Measurements from ENCODE around the gene ZC3H8. TPM values are rescaled to one million over a fixed set of nuclear protein-coding genes. Genes with fewer than 3 reads are reported as not detected.

Gene ZC3H8
- total RNA-seq, 4 donors from 2014 or later, result 5.7 to 13.6 (median 8.0) TPM

GRCh38 chr2:112251271-112251670 lies 3.6 kb downstream of the ZC3H8 start:
- H3K27me3 ChIP-seq, result no peaks in the 10 kb centered on the region

GRCh38 chr2:112244854-112245253 lies 10.0 kb downstream of the ZC3H8 start:
- H3K9me3 ChIP-seq, result no peaks in the 10 kb centered on the region
- H3K4me1 ChIP-seq, result no peaks in the 10 kb centered on the region
- ATAC-seq (no peak), DNase-seq (no peak)
- peaks cover 0 to 41% of the 10 kb centered on the region in 2 donors for H3K36me3 ChIP-seq
- no peak for TF ChIP-seq CTCF (IDR thresholded peaks at IDR 0.05 in 4 of 5, conservative IDR thresholded peaks at IDR 0.05 in 1 of 5)
- no peak for TF ChIP-seq POLR2A (IDR thresholded peaks at IDR 0.05)
- in situ Hi-C loops (cut with MboI; ENCODE audit: low sequenced_read_pairs in 4 of 4) (no loop called here), intact Hi-C loops (cut with DNase I; ENCODE audit: low total_unique reads) (no loop called here)
- H3K27ac ChIP-seq, result no peak overlapping the region
- no peaks in the 10 kb centered on the region for H3K27me3 ChIP-seq
- no peak overlapping the region for H3K4me3 ChIP-seq

More at GRCh38 chr2:112251271-112251670, 3.6 kb downstream of the ZC3H8 start:
- Histone ChIP-seq H3K4me1 (peaks cover 9 to 15% of the 10 kb centered on the region in 2 donors), H3K9me3 (no peaks in the 10 kb centered on the region), H3K36me3 (peaks cover 0 to 28% of the 10 kb centered on the region in 2 donors), H3K4me3 (no peak overlapping the region), H3K27ac (no peak overlapping the region)
- in situ Hi-C loops (cut with MboI; ENCODE audit: low sequenced_read_pairs in 4 of 4) (loop anchor here (10.0 to 25.0 kb wide), 6 partner anchors 186 to 1114 kb away; partner anchors contain the start of genes RGPD8 (in 2 of the 4), ANAPC1 (in 1 of the 4), CHCHD5 (in 1 of the 4) and MERTK (in 1 of the 4)), intact Hi-C loops (cut with DNase I; ENCODE audit: low total_unique reads) (no loop called here)
- DNase-seq (no peak), ATAC-seq (no peak)
- TF ChIP-seq CTCF (IDR thresholded peaks at IDR 0.05 in 4 of 5, conservative IDR thresholded peaks at IDR 0.05 in 1 of 5), result no peak
- TF ChIP-seq POLR2A (IDR thresholded peaks at IDR 0.05), result no peak

GRCh38 chr2:112243233-112243632 lies 11.6 kb downstream of the ZC3H8 start:
- peaks cover 0 to 31% of the 10 kb centered on the region in 2 donors for H3K36me3 ChIP-seq
- ATAC-seq, result no peak

GRCh38 chr2:112242384-112242783 lies 12.5 kb downstream of the ZC3H8 start:
- ATAC-seq, result no peak
- in situ Hi-C loops (cut with MboI; ENCODE audit: low sequenced_read_pairs in 4 of 4), result no loop called here
- intact Hi-C loops (cut with DNase I; ENCODE audit: low total_unique reads), result no loop called here
- Histone ChIP-seq H3K36me3 (peaks cover 0 to 22% of the 10 kb centered on the region in 2 donors), H3K4me1 (no peaks in the 10 kb centered on the region), H3K4me3 (no peak overlapping the region), H3K27me3 (no peaks in the 10 kb centered on the region), H3K9me3 (no peaks in the 10 kb centered on the region), H3K27ac (no peak overlapping the region)
- TF ChIP-seq POLR2A (IDR thresholded peaks at IDR 0.05), result no peak
- no peak for TF ChIP-seq CTCF (IDR thresholded peaks at IDR 0.05 in 4 of 5, conservative IDR thresholded peaks at IDR 0.05 in 1 of 5)
- no peak for DNase-seq

More at GRCh38 chr2:112243233-112243632, 11.6 kb downstream of the ZC3H8 start:
- Histone ChIP-seq H3K4me1 (no peaks in the 10 kb centered on the region), H3K27me3 (no peaks in the 10 kb centered on the region), H3K9me3 (no peaks in the 10 kb centered on the region), H3K27ac (no peak overlapping the region), H3K4me3 (no peak overlapping the region)
- intact Hi-C loops (cut with DNase I; ENCODE audit: low total_unique reads), result no loop called here
- TF ChIP-seq POLR2A (IDR thresholded peaks at IDR 0.05), result no peak
- no peak for TF ChIP-seq CTCF (IDR thresholded peaks at IDR 0.05 in 4 of 5, conservative IDR thresholded peaks at IDR 0.05 in 1 of 5)
- no peak for DNase-seq
- in situ Hi-C loops (cut with MboI; ENCODE audit: low sequenced_read_pairs in 4 of 4), result no loop called here

GRCh38 chr2:112239862-112240261 lies 15.0 kb downstream of the ZC3H8 start:
- Histone ChIP-seq H3K27ac (no peak overlapping the region), H3K9me3 (no peaks in the 10 kb centered on the region), H3K4me1 (no peaks in the 10 kb centered on the region), H3K4me3 (no peak overlapping the region), H3K36me3 (peaks cover 0 to 16% of the 10 kb centered on the region in 2 donors), H3K27me3 (no peaks in the 10 kb centered on the region)
- ATAC-seq (no peak), DNase-seq (no peak)
- no peak for TF ChIP-seq POLR2A (IDR thresholded peaks at IDR 0.05)
- no peak for TF ChIP-seq CTCF (IDR thresholded peaks at IDR 0.05 in 4 of 5, conservative IDR thresholded peaks at IDR 0.05 in 1 of 5)
- intact Hi-C loops (cut with DNase I; ENCODE audit: low total_unique reads) (no loop called here), in situ Hi-C loops (cut with MboI; ENCODE audit: low sequenced_read_pairs in 4 of 4) (no loop called here)

Measured in gastrocnemius medialis (tissue), 4 donors.